Measurements from ENCODE around the gene ITPKB.

GRCh38 chr1:226631229-226632000 lies 107.7 kb downstream of the ITPKB start:
- TF ChIP-seq CTCF (IDR thresholded peaks at IDR 0.05): no peak
- TF ChIP-seq POLR2A (IDR thresholded peaks at IDR 0.05): no peak
